Posterior vena cava (tissue), 2 donors: Measurements from ENCODE around the gene TESK1. TPM values are rescaled to one million over a fixed set of nuclear protein-coding genes. Genes with fewer than 3 reads are reported as not detected.
A peak's percentile ranks its signal among the peaks of the same experiment; 100 is the strongest.
"Not testable (repeated sequence)": the region's sequence is repeated elsewhere in the genome, so short reads cannot be mapped to it uniquely, and the experiment has no call there.

Experiments
- DNase-seq: peaks from one replicate; pipeline ENCODE4 v3.0.0-alpha.2; 2020; ENCODE audit warnings: low spot score
- intact Hi-C, 2 donors: fragments of 100-400 bp; cut with DNase I; formaldehyde crosslinking; loops; one replicate each; pipeline versions ENCODE4 v1.14.1 to v1.14.2; 2022 to 2023
- total RNA-seq, 2 donors: library from RNA; stranded (reverse); fragmentation: NEBNext Ultra II Directional; extraction: Animal tissue kit (Norgen Biotek cat#: 25700); gene quantifications; one replicate each; pipeline ENCODE4 v1.2.1, GENCODE V29; 2021
- donor health status: DM: yes; HTN: yes; CAD: no.
- donor health status: DM: yes; HTN: yes; CAD: no.

TESK1 gene
- total RNA-seq, 2 donors from 2014 or later: 50.8 to 61.1 TPM

- intact Hi-C loops, DNase-seq: not testable (repeated sequence)
Measured at GRCh38 chr9:35637427-35637955, 32.4 kb downstream of the TESK1 start.

DNA sequence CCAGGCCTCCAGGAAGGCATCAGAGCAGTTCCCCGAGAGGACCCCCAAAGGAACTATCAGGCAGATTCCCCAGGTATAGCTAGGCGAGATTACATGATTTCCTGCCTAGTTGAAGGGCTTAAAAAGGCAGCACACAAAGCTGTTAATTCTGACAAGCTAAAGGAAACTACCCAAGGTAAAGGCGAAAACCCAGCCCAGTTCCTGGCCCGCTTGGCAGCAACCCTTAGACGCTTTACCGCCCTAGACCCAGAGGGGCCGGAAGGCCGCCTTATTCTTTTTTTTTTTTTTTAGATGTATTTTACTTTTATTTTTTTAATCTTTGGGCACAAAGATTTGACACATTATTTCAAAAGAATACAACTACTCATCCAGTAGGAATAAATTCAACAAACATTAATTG is 33.7 kb downstream of the TESK1 start:
- intact Hi-C loops, DNase-seq: not testable (repeated sequence)

- intact Hi-C loops, DNase-seq: not testable (repeated sequence)
Measured at GRCh38 chr9:35639225-35639624, 34.2 kb downstream of the TESK1 start.

DNA sequence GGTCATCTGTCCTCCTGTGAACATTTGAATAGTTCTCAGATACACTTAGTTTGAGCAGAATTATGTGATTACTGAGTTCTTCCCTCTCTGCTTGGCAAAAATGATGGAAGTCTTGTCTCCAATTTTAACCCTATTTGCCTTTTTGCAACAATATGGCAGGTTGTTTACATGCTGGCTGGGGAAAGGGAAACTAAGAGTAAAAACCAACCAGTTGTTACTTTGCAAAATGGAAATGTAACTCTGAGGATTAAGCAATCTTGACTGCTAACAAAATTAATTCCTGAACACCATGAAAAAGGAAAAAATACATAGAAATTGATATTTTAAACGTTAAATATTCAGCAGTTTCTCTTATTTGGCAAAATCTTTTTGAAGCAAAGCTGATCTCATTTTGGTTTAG is 34.6 kb downstream of the TESK1 start:
- intact Hi-C loops: no loop called here
- no peak for DNase-seq

- DNase-seq, intact Hi-C loops: not testable (repeated sequence)
Measured at GRCh38 chr9:35640431-35640830, 35.4 kb downstream of the TESK1 start.

DNA sequence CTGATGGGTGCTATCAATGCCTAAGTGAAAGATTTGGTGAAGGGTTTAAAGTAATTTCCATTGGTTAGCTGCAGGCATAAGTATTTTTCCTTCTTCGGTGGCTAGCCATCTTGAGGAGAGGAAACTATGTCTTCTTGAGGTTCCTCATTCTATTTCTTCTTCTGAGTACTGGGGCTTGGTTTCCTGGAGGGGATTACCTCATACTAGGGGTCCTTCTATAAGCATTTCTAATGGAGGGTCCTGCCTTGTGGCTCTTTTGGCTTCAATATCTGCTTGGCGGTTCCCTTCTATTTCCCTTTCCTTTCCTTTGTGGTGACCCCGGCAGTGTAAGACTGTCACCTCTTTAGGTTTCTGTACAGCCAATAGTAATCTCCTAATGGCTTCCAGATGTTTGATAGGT is 36.4 kb downstream of the TESK1 start:
- DNase-seq, intact Hi-C loops: not testable (repeated sequence)

- intact Hi-C loops: no loop called here
Measured at GRCh38 chr9:35643046-35643445, 38.0 kb downstream of the TESK1 start.

DNA sequence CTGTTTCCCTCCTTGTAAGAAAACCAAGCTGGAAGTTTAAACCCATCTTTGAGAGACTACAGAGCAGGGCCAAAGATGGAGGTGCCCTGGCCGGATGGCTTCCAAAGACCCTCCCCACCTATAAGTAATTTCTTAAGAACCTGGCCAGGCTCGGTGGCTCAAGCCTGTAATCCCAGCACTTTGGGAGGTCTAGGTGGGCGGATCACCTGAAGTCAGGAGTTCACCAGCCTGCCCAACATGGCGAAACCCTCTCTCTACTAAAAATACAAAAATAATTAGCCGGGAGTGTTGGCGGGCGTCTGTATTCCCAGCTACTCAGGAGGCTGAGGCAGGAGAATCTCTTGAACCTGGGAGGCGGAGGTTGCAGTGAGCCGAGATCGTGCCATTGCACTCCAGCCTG is 40.7 kb downstream of the TESK1 start:
- DNase-seq: not testable (repeated sequence)
- intact Hi-C loops: loop anchor here in 1 of 2 donors (5.0 kb wide), 1 partner anchor 33 kb away; no protein-coding TSS in a partner anchor

More at GRCh38 chr9:35643046-35643445, 38.0 kb downstream of the TESK1 start:
- no peak for DNase-seq

- intact Hi-C loops: loop anchor here in 1 of 2 donors (5.0 kb wide), 1 partner anchor 34 kb away; no protein-coding TSS in a partner anchor
- DNase-seq: no peak
Measured at GRCh38 chr9:35646153-35646532, 41.1 kb downstream of the TESK1 start.

DNA sequence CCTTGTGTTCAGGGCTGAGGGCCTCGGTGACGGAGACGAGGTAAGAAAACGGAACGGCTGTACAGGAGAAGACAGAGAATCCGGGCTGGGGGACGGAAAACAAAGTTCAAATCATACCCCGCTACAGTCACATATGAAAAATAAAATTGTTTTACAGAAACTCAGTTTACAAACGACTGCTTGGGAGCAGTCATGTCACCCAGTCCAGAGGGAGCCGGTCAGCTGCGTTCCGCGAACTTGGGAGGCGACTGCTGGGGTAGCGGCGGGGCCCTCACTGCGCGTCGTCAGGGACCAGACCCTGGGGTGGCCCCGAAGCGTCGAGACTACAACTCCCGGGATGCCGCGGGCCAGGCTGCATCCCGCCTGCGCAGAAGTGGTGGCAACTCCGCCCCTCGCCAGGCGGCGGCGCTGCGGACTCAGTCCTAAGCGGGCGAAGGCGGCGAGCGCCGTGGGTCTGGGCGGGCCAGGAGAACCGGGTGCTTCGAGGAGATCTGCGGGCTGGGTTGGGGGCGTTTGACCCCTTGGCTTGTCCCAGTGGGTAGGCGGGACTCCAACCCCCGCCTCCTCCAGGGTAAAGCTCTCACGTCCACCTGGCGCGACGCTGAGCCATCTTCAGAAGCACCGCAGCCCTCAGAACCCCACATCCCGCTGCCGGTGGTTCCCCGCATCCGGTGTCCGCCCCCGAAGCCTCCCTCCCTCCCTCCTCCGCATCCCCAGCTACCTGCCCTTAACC is 41.6 kb downstream of the TESK1 start:
- intact Hi-C loops: loop anchor here in 1 of 2 donors (5.0 kb wide), 1 partner anchor 34 kb away; no protein-coding TSS in a partner anchor

DNA sequence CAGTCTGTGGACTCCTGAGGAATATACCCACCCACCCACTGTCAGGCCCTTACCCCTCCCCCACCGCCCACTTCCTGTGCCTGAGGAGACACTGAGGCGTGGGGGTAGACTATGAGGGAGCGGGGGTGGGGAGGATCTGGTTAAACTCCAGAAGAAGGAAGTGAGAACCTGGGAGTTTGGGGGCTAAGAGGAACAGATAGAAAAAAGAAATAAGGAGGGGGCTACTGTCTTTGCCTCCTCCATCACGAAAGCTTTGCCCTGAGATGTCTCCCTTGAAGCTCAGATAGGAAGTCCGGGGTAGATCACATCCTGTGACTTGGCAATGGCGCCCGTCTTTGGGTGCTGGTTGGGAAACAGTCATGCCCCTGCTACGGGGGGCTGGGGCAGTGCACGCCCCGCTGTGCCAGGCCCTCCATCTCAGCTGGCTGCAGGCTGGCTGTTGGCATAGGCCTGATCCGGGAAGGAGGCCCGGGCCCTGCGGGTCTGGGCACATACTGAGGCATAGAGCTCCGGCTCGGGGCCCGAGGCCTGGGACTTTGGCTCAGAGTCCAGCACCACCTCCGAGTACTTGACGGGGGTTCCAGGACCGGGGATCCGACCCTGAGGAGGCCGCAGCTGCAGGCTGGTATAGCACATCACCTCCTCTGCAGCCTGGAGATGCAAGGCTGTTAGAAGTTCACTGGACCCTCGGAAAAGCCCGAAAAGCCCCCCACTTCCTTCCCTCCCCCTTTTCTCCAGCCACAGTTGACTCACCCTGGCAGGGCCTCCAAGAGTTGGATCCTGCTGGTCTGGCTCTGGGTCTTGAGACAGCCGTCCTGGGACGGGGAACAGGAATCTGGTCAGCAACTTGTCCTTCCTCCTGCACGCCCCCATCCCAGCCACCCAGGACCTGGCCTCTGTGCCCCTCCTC is 44.6 kb downstream of the TESK1 start:
- no peak for DNase-seq
- intact Hi-C loops: loop anchor here in 1 of 2 donors (5.0 kb wide), 1 partner anchor 37 kb away; no protein-coding TSS in a partner anchor

More for the DNA sequence above, 41.6 kb downstream of the TESK1 start:
- DNase-seq: peak; percentile 98

- no peak for DNase-seq
- intact Hi-C loops: no loop called here
Measured at GRCh38 chr9:35650341-35651158, 45.5 kb downstream of the TESK1 start, which contains the start of gene SIT1. SIT1 (minus strand) TSS chr9:35650931; CDS start chr9:35650853, 78 bp downstream.

GRCh38 chr9:35651956-35652828 is 47.1 kb downstream of the TESK1 start:
- DNase-seq: no peak
- intact Hi-C loops: no loop called here

DNA sequence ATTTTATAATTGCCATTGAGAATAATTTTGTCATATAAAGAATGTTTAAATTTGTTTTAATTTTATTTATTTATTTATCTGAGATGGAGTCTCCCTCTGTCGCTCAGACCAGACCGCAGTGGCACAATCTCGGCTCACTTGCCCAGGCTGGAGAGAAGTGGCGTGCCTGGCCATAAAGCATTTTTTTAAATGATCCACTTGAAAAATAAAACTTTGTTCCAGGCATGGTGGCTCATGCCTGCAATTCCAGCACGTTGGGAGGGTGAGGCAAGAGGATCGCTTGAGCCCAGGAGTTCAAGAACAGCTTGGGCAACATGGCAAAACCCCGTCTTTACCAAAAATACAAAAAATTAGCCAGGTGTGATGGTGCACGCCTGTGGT is 47.8 kb downstream of the TESK1 start:
- intact Hi-C loops: no loop called here
- DNase-seq: no peak

DNA sequence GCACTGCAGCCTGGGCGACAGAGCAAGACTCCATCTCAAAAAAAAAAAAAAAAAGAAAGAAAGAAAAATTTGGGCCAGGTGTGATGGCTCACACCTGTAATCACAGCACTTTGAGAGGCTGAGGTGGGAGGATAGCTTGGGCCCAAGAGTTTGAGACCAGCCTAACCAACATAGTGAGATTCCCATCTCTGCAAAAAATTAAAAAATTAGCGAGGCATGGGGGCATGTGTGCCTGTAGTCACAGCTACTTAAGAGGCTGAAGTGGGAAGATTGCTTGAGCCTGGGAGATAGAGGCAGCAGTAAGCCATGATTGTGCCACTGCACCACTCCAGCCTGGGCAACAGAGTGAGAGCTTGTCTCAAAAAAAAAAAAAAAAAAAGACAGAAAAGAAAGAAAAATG is 48.5 kb downstream of the TESK1 start:
- DNase-seq: no peak
- intact Hi-C loops: loop anchor here in 1 of 2 donors (2.0 kb wide), 1 partner anchor 49 kb away; the partner anchor contains the start of gene TESK1

- intact Hi-C loops: no loop called here
Measured at GRCh38 chr9:35656348-35656747, 51.3 kb downstream of the TESK1 start.

GRCh38 chr9:35656831-35657545 is 51.9 kb downstream of the TESK1 start:
- no peak for DNase-seq
- intact Hi-C loops: no loop called here

More at GRCh38 chr9:35656348-35656747, 51.3 kb downstream of the TESK1 start:
- no peak for DNase-seq
